ENCODE measurements around the gene KIFC3.

KIFC3 gene

DNA sequence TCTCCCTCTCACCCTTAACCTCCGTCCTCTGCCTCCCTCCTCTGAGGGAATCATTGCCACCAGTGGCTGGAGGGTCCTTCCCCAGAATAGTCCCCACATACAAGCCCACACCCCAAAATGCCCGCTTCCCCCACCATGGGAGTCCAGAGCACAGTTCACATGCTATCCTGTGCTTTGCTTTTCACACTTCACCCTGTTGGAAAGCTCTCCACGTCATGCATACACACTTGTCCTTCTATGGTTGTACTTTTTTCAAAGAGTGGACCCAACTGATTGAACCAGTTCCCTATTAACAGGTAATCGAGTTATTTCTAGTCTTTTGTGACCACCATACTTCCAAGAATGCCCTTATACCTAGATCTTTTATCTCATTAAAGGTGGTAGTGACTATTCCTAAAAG is 23.8 kb upstream of the KIFC3 start:
- TF ChIP-seq EZH2phosphoT487 (IDR thresholded peaks at IDR 0.05; ENCODE audit: borderline replicate concordance, low read length), result no peak
- TF ChIP-seq, protein P1, sequence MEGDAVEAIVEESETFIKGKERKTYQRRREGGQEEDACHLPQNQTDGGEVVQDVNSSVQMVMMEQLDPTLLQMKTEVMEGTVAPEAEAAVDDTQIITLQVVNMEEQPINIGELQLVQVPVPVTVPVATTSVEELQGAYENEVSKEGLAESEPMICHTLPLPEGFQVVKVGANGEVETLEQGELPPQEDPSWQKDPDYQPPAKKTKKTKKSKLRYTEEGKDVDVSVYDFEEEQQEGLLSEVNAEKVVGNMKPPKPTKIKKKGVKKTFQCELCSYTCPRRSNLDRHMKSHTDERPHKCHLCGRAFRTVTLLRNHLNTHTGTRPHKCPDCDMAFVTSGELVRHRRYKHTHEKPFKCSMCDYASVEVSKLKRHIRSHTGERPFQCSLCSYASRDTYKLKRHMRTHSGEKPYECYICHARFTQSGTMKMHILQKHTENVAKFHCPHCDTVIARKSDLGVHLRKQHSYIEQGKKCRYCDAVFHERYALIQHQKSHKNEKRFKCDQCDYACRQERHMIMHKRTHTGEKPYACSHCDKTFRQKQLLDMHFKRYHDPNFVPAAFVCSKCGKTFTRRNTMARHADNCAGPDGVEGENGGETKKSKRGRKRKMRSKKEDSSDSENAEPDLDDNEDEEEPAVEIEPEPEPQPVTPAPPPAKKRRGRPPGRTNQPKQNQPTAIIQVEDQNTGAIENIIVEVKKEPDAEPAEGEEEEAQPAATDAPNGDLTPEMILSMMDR (IDR thresholded peaks at IDR 0.05; ENCODE audit: low read depth, low read length, poor library complexity, severe bottlenecking), result no peak
- Histone ChIP-seq H3K4me1 (ENCODE audit: control insufficient read depth, low read length) (no peaks in the 10 kb centered on the region), H3F3A (ENCODE audit: control insufficient read depth, insufficient read depth) (no peaks in the 10 kb centered on the region), H3K4me2 (ENCODE audit: low read length) (no peak overlapping the region), H3K79me2 (ENCODE audit: control insufficient read depth, low read length) (no peaks in the 10 kb centered on the region), H3K4me3 (ENCODE audit: low read length) (no peak overlapping the region), H4K20me1 (ENCODE audit: control insufficient read depth, insufficient read depth, low read depth, low read length) (no peaks in the 10 kb centered on the region), H3K36me3 (ENCODE audit: control insufficient read depth, low read length) (no peaks in the 10 kb centered on the region), H3K27me3 (ENCODE audit: control insufficient read depth, low read length) (0 out of 2 replicates have a peak, but pooled peaks cover 3% of the 10 kb centered on the region), H3K9me2 (replicated peaks; ENCODE audit: control insufficient read depth, low read length) (no peaks in the 10 kb centered on the region), H3K9me3 (ENCODE audit: control insufficient read depth, insufficient read depth, low read length) (no peaks in the 10 kb centered on the region), H3K27ac (ENCODE audit: low read depth, low read length) (no peak overlapping the region)

DNA sequence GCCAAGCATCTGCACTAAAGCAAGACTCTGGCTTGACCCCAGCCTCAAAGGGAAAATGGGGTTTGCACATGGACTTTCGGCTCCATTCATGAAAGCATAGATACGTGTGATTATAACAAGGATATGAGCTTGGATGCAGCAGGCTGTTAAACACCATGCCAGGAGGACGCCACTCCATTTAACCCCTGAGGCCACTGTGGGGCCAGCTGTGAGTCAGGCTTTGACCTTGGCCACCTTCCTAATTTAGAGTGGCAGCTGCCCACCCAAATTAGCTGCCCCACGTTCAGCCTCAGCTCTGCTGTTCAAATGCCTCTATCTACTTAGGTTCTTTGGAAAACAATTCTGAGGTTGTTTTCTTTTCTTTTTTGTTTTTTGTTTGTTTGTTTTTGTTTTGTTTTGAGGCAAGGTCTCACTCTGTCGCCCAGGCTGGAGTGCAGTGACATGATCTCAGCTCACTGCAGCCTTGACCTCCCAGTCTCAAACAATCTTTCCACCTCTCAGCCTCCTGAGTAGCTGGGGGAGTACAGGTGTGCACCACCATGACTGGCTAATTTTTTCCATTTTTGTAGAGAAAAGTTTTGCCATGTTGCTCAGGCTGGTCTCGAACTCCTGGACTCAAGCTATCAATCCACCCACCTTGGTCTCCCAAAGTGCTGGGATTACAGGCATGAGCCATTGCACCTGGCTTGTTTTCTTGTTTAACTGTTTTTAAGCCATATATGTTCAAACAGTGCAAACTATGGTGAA is 23.2 kb upstream of the KIFC3 start:
- Histone ChIP-seq H3K79me2 (ENCODE audit: control insufficient read depth, low read length) (no peaks in the 10 kb centered on the region), H4K20me1 (ENCODE audit: control insufficient read depth, insufficient read depth, low read depth, low read length) (no peaks in the 10 kb centered on the region), H3K4me1 (ENCODE audit: control insufficient read depth, low read length) (no peaks in the 10 kb centered on the region), H3K4me2 (ENCODE audit: low read length) (no peak overlapping the region), H3K36me3 (ENCODE audit: control insufficient read depth, low read length) (no peaks in the 10 kb centered on the region), H3F3A (ENCODE audit: control insufficient read depth, insufficient read depth) (no peaks in the 10 kb centered on the region), H3K9me2 (replicated peaks; ENCODE audit: control insufficient read depth, low read length) (no peaks in the 10 kb centered on the region), H3K27ac (ENCODE audit: low read depth, low read length) (no peak overlapping the region), H3K9me3 (ENCODE audit: control insufficient read depth, insufficient read depth, low read length) (no peaks in the 10 kb centered on the region), H3K27me3 (ENCODE audit: control insufficient read depth, low read length) (0 out of 2 replicates have a peak, but pooled peaks cover 3% of the 10 kb centered on the region), H3K4me3 (ENCODE audit: low read length) (no peak overlapping the region)
- TF ChIP-seq, protein P1 (IDR thresholded peaks at IDR 0.05; ENCODE audit: low read depth, low read length, poor library complexity, severe bottlenecking), result no peak
- no peak for TF ChIP-seq EZH2phosphoT487 (IDR thresholded peaks at IDR 0.05; ENCODE audit: borderline replicate concordance, low read length)

DNA sequence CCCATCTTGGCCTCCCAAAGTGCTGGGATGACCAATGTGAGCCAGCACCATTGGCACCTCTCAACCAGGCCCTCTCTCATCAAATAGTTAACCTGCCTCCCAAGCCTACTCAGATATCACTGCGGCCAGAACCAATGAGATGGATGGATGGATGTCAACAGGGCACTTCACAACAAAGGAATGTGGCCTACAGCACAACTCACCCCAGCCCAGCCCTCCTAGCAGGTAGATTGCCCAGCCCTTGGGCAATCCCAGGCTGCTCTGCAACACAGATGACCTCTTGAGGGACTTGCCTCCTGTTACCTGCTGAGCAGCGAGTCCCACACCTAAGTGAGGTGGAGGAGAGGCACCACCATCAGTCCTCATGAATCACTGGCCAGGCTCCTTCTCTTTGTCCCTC is 22.6 kb upstream of the KIFC3 start:
- Histone ChIP-seq H3K27me3 (ENCODE audit: control insufficient read depth, low read length) (0 out of 2 replicates have a peak, but pooled peaks cover 3% of the 10 kb centered on the region), H3K4me3 (ENCODE audit: low read length) (no peak overlapping the region), H3K4me2 (ENCODE audit: low read length) (no peak overlapping the region), H3K36me3 (ENCODE audit: control insufficient read depth, low read length) (no peaks in the 10 kb centered on the region), H3K9me2 (replicated peaks; ENCODE audit: control insufficient read depth, low read length) (no peaks in the 10 kb centered on the region), H3K9me3 (ENCODE audit: control insufficient read depth, insufficient read depth, low read length) (no peaks in the 10 kb centered on the region), H3K27ac (ENCODE audit: low read depth, low read length) (no peak overlapping the region), H3F3A (ENCODE audit: control insufficient read depth, insufficient read depth) (no peaks in the 10 kb centered on the region), H4K20me1 (ENCODE audit: control insufficient read depth, insufficient read depth, low read depth, low read length) (no peaks in the 10 kb centered on the region), H3K4me1 (ENCODE audit: control insufficient read depth, low read length) (no peaks in the 10 kb centered on the region), H3K79me2 (ENCODE audit: control insufficient read depth, low read length) (no peaks in the 10 kb centered on the region)
- TF ChIP-seq, protein P1 (IDR thresholded peaks at IDR 0.05; ENCODE audit: low read depth, low read length, poor library complexity, severe bottlenecking), result no peak
- TF ChIP-seq EZH2phosphoT487 (IDR thresholded peaks at IDR 0.05; ENCODE audit: borderline replicate concordance, low read length), result no peak

Measured in DOHH2 (cell line).